ENCODE data around the gene RGS6.

RGS6 gene

GRCh38 chr14:72292689-72293024 is 360.4 kb downstream of the RGS6 start:
- H3K4me3 ChIP-seq (ENCODE audit: low read depth, low read length) = no peak overlapping the region

- no peak overlapping the region for H3K4me3 ChIP-seq (ENCODE audit: low read depth, low read length)
Observed at GRCh38 chr14:72301352-72301751, 369.1 kb downstream of the RGS6 start.

- no peak overlapping the region for H3K4me3 ChIP-seq (ENCODE audit: low read depth, low read length)
Observed at GRCh38 chr14:72303930-72304329, 371.7 kb downstream of the RGS6 start.

GRCh38 chr14:72305561-72305960 is 373.3 kb downstream of the RGS6 start:
- H3K4me3 ChIP-seq (ENCODE audit: low read depth, low read length) = no peak overlapping the region

GRCh38 chr14:72308967-72309485 is 376.8 kb downstream of the RGS6 start:
- H3K4me3 ChIP-seq (ENCODE audit: low read depth, low read length) = no peak overlapping the region

GRCh38 chr14:72311116-72311515 is 378.9 kb downstream of the RGS6 start:
- no peak overlapping the region for H3K4me3 ChIP-seq (ENCODE audit: low read depth, low read length)

- H3K4me3 ChIP-seq (ENCODE audit: low read depth, low read length) = no peak overlapping the region
Observed at GRCh38 chr14:72311516-72311915, 379.3 kb downstream of the RGS6 start.

GRCh38 chr14:72314808-72315435 is 382.7 kb downstream of the RGS6 start:
- H3K4me3 ChIP-seq (ENCODE audit: low read depth, low read length) = no peak overlapping the region

- H3K4me3 ChIP-seq (ENCODE audit: low read depth, low read length) = no peak overlapping the region
Observed at GRCh38 chr14:72315714-72316113, 383.5 kb downstream of the RGS6 start.

GRCh38 chr14:72318648-72319047 is 386.4 kb downstream of the RGS6 start:
- no peak overlapping the region for H3K4me3 ChIP-seq (ENCODE audit: low read depth, low read length)

- no peak overlapping the region for H3K4me3 ChIP-seq (ENCODE audit: low read depth, low read length)
Observed at GRCh38 chr14:72332046-72332445, 399.8 kb downstream of the RGS6 start.

GRCh38 chr14:72332871-72333270 is 400.6 kb downstream of the RGS6 start:
- H3K4me3 ChIP-seq (ENCODE audit: low read depth, low read length) = no peak overlapping the region

GRCh38 chr14:72333357-72333756 is 401.1 kb downstream of the RGS6 start:
- no peak overlapping the region for H3K4me3 ChIP-seq (ENCODE audit: low read depth, low read length)

GRCh38 chr14:72336311-72336980 is 404.2 kb downstream of the RGS6 start:
- no peak overlapping the region for H3K4me3 ChIP-seq (ENCODE audit: low read depth, low read length)

- no peak overlapping the region for H3K4me3 ChIP-seq (ENCODE audit: low read depth, low read length)
Observed at GRCh38 chr14:72341237-72341636, 409.0 kb downstream of the RGS6 start.

- no peak overlapping the region for H3K4me3 ChIP-seq (ENCODE audit: low read depth, low read length)
Observed at GRCh38 chr14:72341686-72342085, 409.5 kb downstream of the RGS6 start.

GRCh38 chr14:72347118-72347517 is 414.9 kb downstream of the RGS6 start:
- no peak overlapping the region for H3K4me3 ChIP-seq (ENCODE audit: low read depth, low read length)

GRCh38 chr14:72350215-72350614 is 418.0 kb downstream of the RGS6 start:
- no peak overlapping the region for H3K4me3 ChIP-seq (ENCODE audit: low read depth, low read length)

GRCh38 chr14:72352012-72352411 is 419.8 kb downstream of the RGS6 start:
- H3K4me3 ChIP-seq (ENCODE audit: low read depth, low read length) = no peak overlapping the region

GRCh38 chr14:72366619-72367018 is 434.4 kb downstream of the RGS6 start:
- no peak overlapping the region for H3K4me3 ChIP-seq (ENCODE audit: low read depth, low read length)

- no peak overlapping the region for H3K4me3 ChIP-seq (ENCODE audit: low read depth, low read length)
Observed at GRCh38 chr14:72369106-72369505, 436.9 kb downstream of the RGS6 start.

- no peak overlapping the region for H3K4me3 ChIP-seq (ENCODE audit: low read depth, low read length)
Observed at GRCh38 chr14:72377016-72377415, 444.8 kb downstream of the RGS6 start.

- no peak overlapping the region for H3K4me3 ChIP-seq (ENCODE audit: low read depth, low read length)
Observed at GRCh38 chr14:72380456-72380855, 448.2 kb downstream of the RGS6 start.
